HG02852 (cell line): Measurements from ENCODE around the gene PHTF2.
"Not testable (repeated sequence)": the region's sequence is repeated elsewhere in the genome, so short reads cannot be mapped to it uniquely, and the experiment has no call there.

Experiments used
- ATAC-seq: cut with Tn5 transposase; IDR thresholded peaks from one replicate; pipeline ENCODE4 v1.9.1; 2021; ENCODE audit warnings: mild to moderate bottlenecking, moderate library complexity; ENCODE audit not compliant: unreplicated experiment

The PHTF2 gene

GRCh38 chr7:77827999-77828398 lies 29.4 kb downstream of the PHTF2 start:
- no peak for ATAC-seq

- no peak for ATAC-seq
These were observed 32.2 kb downstream of the PHTF2 start for GRCh38 chr7:77830649-77831355.

GRCh38 chr7:77831481-77831880 lies 32.9 kb downstream of the PHTF2 start:
- no peak for ATAC-seq

- no peak for ATAC-seq
These were observed 33.4 kb downstream of the PHTF2 start for GRCh38 chr7:77831953-77832352.

GRCh38 chr7:77833136-77833535 lies 34.6 kb downstream of the PHTF2 start:
- no peak for ATAC-seq

GRCh38 chr7:77836425-77836824 lies 37.9 kb downstream of the PHTF2 start:
- ATAC-seq, result not testable (repeated sequence)

- no peak for ATAC-seq
These were observed 38.7 kb downstream of the PHTF2 start for GRCh38 chr7:77837275-77837674.

GRCh38 chr7:77837966-77838365 lies 39.4 kb downstream of the PHTF2 start:
- no peak for ATAC-seq

GRCh38 chr7:77838929-77839491 lies 40.4 kb downstream of the PHTF2 start:
- no peak for ATAC-seq

GRCh38 chr7:77839919-77840318 lies 41.3 kb downstream of the PHTF2 start:
- no peak for ATAC-seq

GRCh38 chr7:77843194-77843593 lies 44.6 kb downstream of the PHTF2 start:
- no peak for ATAC-seq

- no peak for ATAC-seq
These were observed 47.9 kb downstream of the PHTF2 start for GRCh38 chr7:77846317-77847092.

GRCh38 chr7:77855371-77856083 lies 57.0 kb downstream of the PHTF2 start:
- no peak for ATAC-seq

- ATAC-seq, result peak; percentile 52
These were observed 59.7 kb downstream of the PHTF2 start for GRCh38 chr7:77858278-77858677.

- no peak for ATAC-seq
These were observed 60.8 kb downstream of the PHTF2 start for GRCh38 chr7:77859343-77859742.

GRCh38 chr7:77862691-77863090 lies 64.1 kb downstream of the PHTF2 start:
- no peak for ATAC-seq

- ATAC-seq, result no peak
These were observed 65.3 kb downstream of the PHTF2 start for GRCh38 chr7:77863860-77864259.

GRCh38 chr7:77866370-77866769 lies 67.8 kb downstream of the PHTF2 start:
- no peak for ATAC-seq

GRCh38 chr7:77866786-77867536 lies 68.4 kb downstream of the PHTF2 start:
- no peak for ATAC-seq

- no peak for ATAC-seq
These were observed 68.9 kb downstream of the PHTF2 start for GRCh38 chr7:77867537-77867865.

- not testable (repeated sequence) for ATAC-seq
These were observed 73.7 kb downstream of the PHTF2 start for GRCh38 chr7:77872256-77872655.
